H9 (cell line): ENCODE data around the gene LPO. TPM values are rescaled to one million over a fixed set of nuclear protein-coding genes. Genes with fewer than 3 reads are reported as not detected.

ENCODE experiments used
- DNase-seq: peaks from one replicate; pipeline ENCODE4 v3.0.0-alpha.2; 2017
- H2AFZ ChIP-seq: one replicate; pipeline ENCODE4 v1.6.1; 2013; ENCODE audit warnings: mild to moderate bottlenecking, low read length, control low read depth, moderate library complexity
- H2AK5ac ChIP-seq: 2 replicates; pipeline ENCODE4 v1.6.1; 2013; ENCODE audit warnings: low read length, control low read depth, mixed read lengths; ENCODE audit not compliant: insufficient read length
- H2BK120ac ChIP-seq: one replicate; pipeline ENCODE4 v1.6.1; 2013; ENCODE audit warnings: low read depth, mild to moderate bottlenecking, low read length, control low read depth, inconsistent platforms; ENCODE audit not compliant: poor library complexity, severe bottlenecking
- H2BK12ac ChIP-seq: 2 replicates; pipeline ENCODE4 v1.6.1; 2013; ENCODE audit warnings: low read length, control low read depth, mixed read lengths, low read depth; ENCODE audit not compliant: insufficient read length
- H2BK15ac ChIP-seq: 2 replicates; pipeline ENCODE4 v1.6.1; 2013; ENCODE audit warnings: low read depth, low read length, control low read depth
- H2BK20ac ChIP-seq: one replicate; pipeline ENCODE4 v1.6.1; 2013; ENCODE audit warnings: low read depth, mild to moderate bottlenecking, low read length, control low read depth, inconsistent platforms; ENCODE audit not compliant: poor library complexity, severe bottlenecking
- H2BK5ac ChIP-seq: 2 replicates; pipeline ENCODE4 v1.6.1; 2013; ENCODE audit warnings: low read length, control low read depth, mixed read lengths; ENCODE audit not compliant: insufficient read length
- H3K14ac ChIP-seq: 2 replicates; pipeline ENCODE4 v1.6.1; 2013; ENCODE audit warnings: low read length, control low read depth; ENCODE audit not compliant: insufficient read depth
- H3K18ac ChIP-seq: 2 replicates; pipeline ENCODE4 v1.6.1; 2013; ENCODE audit warnings: low read depth, mild to moderate bottlenecking, mixed read lengths, low read length, control low read depth; ENCODE audit not compliant: insufficient read length
- H3K23ac ChIP-seq: 2 replicates; pipeline ENCODE4 v1.6.1; 2013; ENCODE audit warnings: low read length, control low read depth, mixed read lengths, low read depth; ENCODE audit not compliant: insufficient read length
- H3K23me2 ChIP-seq: 2 replicates; pipeline ENCODE4 v1.6.1; 2013; ENCODE audit warnings: low read depth, mild to moderate bottlenecking, mixed read lengths, low read length, control low read depth; ENCODE audit not compliant: insufficient read length, poor library complexity, severe bottlenecking
- H3K27ac ChIP-seq: 2 replicates; pipeline ENCODE4 v1.5.1; 2013; ENCODE audit warnings: low read length, control low read depth, mixed read lengths, low read depth; ENCODE audit not compliant: insufficient read length
- H3K27me3 ChIP-seq: 2 replicates; pipeline ENCODE4 v1.6.1; 2013; ENCODE audit warnings: low read length, control low read depth, inconsistent platforms; ENCODE audit not compliant: insufficient read depth
- H3K4ac ChIP-seq: 2 replicates; pipeline ENCODE4 v1.6.1; 2013; ENCODE audit warnings: low read depth, mild to moderate bottlenecking, control low read depth, inconsistent platforms, low read length, moderate library complexity
- H3K4me1 ChIP-seq: 2 replicates; pipeline ENCODE4 v1.6.1; 2013; ENCODE audit warnings: low read length, control low read depth, inconsistent platforms; ENCODE audit not compliant: insufficient read depth
- H3K4me2 ChIP-seq: 2 replicates; pipeline ENCODE4 v1.6.1; 2013; ENCODE audit warnings: low read length, control low read depth, mixed read lengths; ENCODE audit not compliant: insufficient read length, insufficient read depth
- H3K56ac ChIP-seq: 2 replicates; pipeline ENCODE4 v1.6.1; 2013; ENCODE audit warnings: low read depth, mild to moderate bottlenecking, mixed read lengths, low read length, control low read depth; ENCODE audit not compliant: insufficient read length
- H3K79me1 ChIP-seq: 2 replicates; pipeline ENCODE4 v1.6.1; 2013; ENCODE audit warnings: low read depth, mild to moderate bottlenecking, moderate library complexity, low read length, control low read depth, inconsistent platforms; ENCODE audit not compliant: insufficient read depth, poor library complexity, severe bottlenecking
- H3K79me2 ChIP-seq: 2 replicates; pipeline ENCODE4 v1.6.1; 2013; ENCODE audit warnings: low read length, control low read depth, inconsistent platforms; ENCODE audit not compliant: insufficient read depth
- H3K9ac ChIP-seq: 2 replicates; pipeline ENCODE4 v1.6.1; 2013; ENCODE audit warnings: low read length, control low read depth, mixed read lengths; ENCODE audit not compliant: insufficient read length; ENCODE audit errors: extremely low read depth
- H3K9me3 ChIP-seq: one replicate; pipeline ENCODE4 v1.6.1; 2013; ENCODE audit warnings: low read depth, low read length, inconsistent platforms; ENCODE audit not compliant: control insufficient read depth
- H3T11ph ChIP-seq: one replicate; pipeline ENCODE4 v1.6.1; 2013; ENCODE audit warnings: mild to moderate bottlenecking, low read length, control low read depth, inconsistent platforms
- H4K20me1 ChIP-seq: one replicate; pipeline ENCODE4 v1.6.1; 2013; ENCODE audit not compliant: control insufficient read depth, insufficient read length, insufficient read depth
- H4K5ac ChIP-seq: 2 replicates; pipeline ENCODE4 v1.6.1; 2013; ENCODE audit warnings: low read depth, mild to moderate bottlenecking, mixed read lengths, low read length, control low read depth; ENCODE audit not compliant: insufficient read length
- H4K8ac ChIP-seq: replicated peaks from 2 replicates; pipeline ENCODE4 v1.6.1; 2013; ENCODE audit warnings: low read length, control low read depth, mixed read lengths, low read depth; ENCODE audit not compliant: insufficient read length
- H4K91ac ChIP-seq: 2 replicates; pipeline ENCODE4 v1.6.1; 2013; ENCODE audit warnings: low read depth, mild to moderate bottlenecking, moderate library complexity, mixed read lengths, low read length, control low read depth; ENCODE audit not compliant: insufficient read length
- H3K27ac Mint-ChIP-seq, 3 experiments: 2 replicates in 2 of 3; 3 replicates in 1 of 3; pipeline ENCODE4 v1.8.0; 2020 to 2021; ENCODE audit warnings: mixed read lengths in 3 of 3, mild to moderate bottlenecking in 1 of 3, moderate library complexity in 1 of 3
- H3K27me3 Mint-ChIP-seq: 2 replicates; pipeline ENCODE4 v1.8.0; 2021; ENCODE audit warnings: low read depth, mild to moderate bottlenecking, moderate library complexity, mixed read lengths
- H3K36me3 Mint-ChIP-seq, 3 experiments: 2 replicates in 2 of 3; 3 replicates in 1 of 3; pipeline ENCODE4 v1.8.0; 2020 to 2021; ENCODE audit warnings: low read depth in 3 of 3, mixed read lengths in 3 of 3; ENCODE audit not compliant: insufficient read depth in 1 of 3
- H3K4me1 Mint-ChIP-seq, 2 experiments: 2 replicates each; pipeline ENCODE4 v1.8.0; 2020; ENCODE audit warnings: mixed read lengths in 2 of 2
- H3K4me3 Mint-ChIP-seq, 2 experiments: 2 replicates in 1 of 2; 3 replicates in 1 of 2; pipeline ENCODE4 v1.8.0; 2020 to 2021; ENCODE audit warnings: mild to moderate bottlenecking in 2 of 2, mixed read lengths in 2 of 2, moderate library complexity in 1 of 2
- H3K9me3 Mint-ChIP-seq, 2 experiments: 2 replicates in 1 of 2; 3 replicates in 1 of 2; pipeline ENCODE4 v1.8.0; 2020; ENCODE audit warnings: mild to moderate bottlenecking in 2 of 2, mixed read lengths in 2 of 2, moderate library complexity in 1 of 2
- CTCF ChIP-seq: fragments of 200-600 bp; sonication (generic); conservative IDR thresholded peaks from 3 replicates; pipeline ENCODE4 v1.8.0; 2021; ENCODE audit warnings: antibody characterized with exemption, mild to moderate bottlenecking
- WGBS: extraction: QIAGEN DNeasy Blood & Tissue Kit; methylation state at CpG from one replicate; pipeline ENCODE4 v1.1.7; 2013; ENCODE audit warnings: missing lambda C conversion rate, low lambda C conversion rate, mixed read lengths; ENCODE audit not compliant: insufficient read length; ENCODE audit errors: extremely low coverage; 5-methylcytosine and 5-hydroxymethylcytosine counted together
- total RNA-seq: library from RNA; stranded (reverse); gene quantifications from 2 replicates; pipeline ENCODE4 v1.2.1, GENCODE V29; 2021

LPO gene
- total RNA-seq, 1 experiment from 2014 or later, result 0.17 TPM

GRCh38 chr17:58275417-58275816, 37.0 kb downstream of the LPO start:
- no peaks in the 10 kb centered on the region for H3K27me3 ChIP-seq
- H2AK5ac ChIP-seq, result no peak overlapping the region
- no peak overlapping the region for H3K23ac ChIP-seq
- no peak overlapping the region for H2BK20ac ChIP-seq
- H3K9ac ChIP-seq, result no peak overlapping the region
- no peak overlapping the region for H3K27ac ChIP-seq
- H3T11ph ChIP-seq, result no peak overlapping the region
- TF ChIP-seq CTCF, result no peak
- no peaks in the 10 kb centered on the region for H3K9me3 Mint-ChIP-seq
- no peak for DNase-seq
- H4K8ac ChIP-seq, result no peak overlapping the region
- no peaks in the 10 kb centered on the region for H3K9me3 ChIP-seq
- H2BK12ac ChIP-seq, result no peak overlapping the region
- H3K4me1 Mint-ChIP-seq, result peaks cover 3 to 4% of the 10 kb centered on the region in 2 experiments; a peak in 1 of 4 replicates
- no peak overlapping the region for H2AFZ ChIP-seq
- H3K79me2 ChIP-seq, result no peaks in the 10 kb centered on the region
- no peaks in the 10 kb centered on the region for H4K20me1 ChIP-seq
- no peak overlapping the region for H3K14ac ChIP-seq
- H2BK5ac ChIP-seq, result no peak overlapping the region
- no peaks in the 10 kb centered on the region for H3K4me1 ChIP-seq
- H2BK15ac ChIP-seq, result no peak overlapping the region
- no peak overlapping the region for H4K91ac ChIP-seq
- H3K4me3 Mint-ChIP-seq, result no peak overlapping the region
- no peak overlapping the region for H3K27ac Mint-ChIP-seq
- no peak overlapping the region for H3K56ac ChIP-seq
- H3K27me3 Mint-ChIP-seq, result peaks cover 17% of the 10 kb centered on the region
- no peaks in the 10 kb centered on the region; a peak in 1 of 7 replicates for H3K36me3 Mint-ChIP-seq
- H2BK120ac ChIP-seq, result no peak overlapping the region
- H3K23me2 ChIP-seq, result no peaks in the 10 kb centered on the region
- no peak overlapping the region for H3K18ac ChIP-seq
- WGBS, result no CpG with 5 or more reads among the region's 10 CpGs
- H4K5ac ChIP-seq, result no peak overlapping the region
- no peak overlapping the region for H3K4me2 ChIP-seq
- H3K79me1 ChIP-seq, result no peaks in the 10 kb centered on the region
- H3K4ac ChIP-seq, result no peak overlapping the region
